ENCODE results near the gene PEX14. TPM values are rescaled to one million over a fixed set of nuclear protein-coding genes. Genes with fewer than 3 reads are reported as not detected.
A peak's percentile ranks its signal among the peaks of the same experiment; 100 is the strongest.
"Not testable (repeated sequence)": the region's sequence is repeated elsewhere in the genome, so short reads cannot be mapped to it uniquely, and the experiment has no call there.

The PEX14 gene, protein sequence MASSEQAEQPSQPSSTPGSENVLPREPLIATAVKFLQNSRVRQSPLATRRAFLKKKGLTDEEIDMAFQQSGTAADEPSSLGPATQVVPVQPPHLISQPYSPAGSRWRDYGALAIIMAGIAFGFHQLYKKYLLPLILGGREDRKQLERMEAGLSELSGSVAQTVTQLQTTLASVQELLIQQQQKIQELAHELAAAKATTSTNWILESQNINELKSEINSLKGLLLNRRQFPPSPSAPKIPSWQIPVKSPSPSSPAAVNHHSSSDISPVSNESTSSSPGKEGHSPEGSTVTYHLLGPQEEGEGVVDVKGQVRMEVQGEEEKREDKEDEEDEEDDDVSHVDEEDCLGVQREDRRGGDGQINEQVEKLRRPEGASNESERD
- polyA plus RNA-seq (2013, experiment 1 of 2; ENCODE audit: insufficient read length): 16.5 TPM
- 18.6 TPM for polyA plus RNA-seq (2013, experiment 2 of 2; ENCODE audit: insufficient read length)

DNA sequence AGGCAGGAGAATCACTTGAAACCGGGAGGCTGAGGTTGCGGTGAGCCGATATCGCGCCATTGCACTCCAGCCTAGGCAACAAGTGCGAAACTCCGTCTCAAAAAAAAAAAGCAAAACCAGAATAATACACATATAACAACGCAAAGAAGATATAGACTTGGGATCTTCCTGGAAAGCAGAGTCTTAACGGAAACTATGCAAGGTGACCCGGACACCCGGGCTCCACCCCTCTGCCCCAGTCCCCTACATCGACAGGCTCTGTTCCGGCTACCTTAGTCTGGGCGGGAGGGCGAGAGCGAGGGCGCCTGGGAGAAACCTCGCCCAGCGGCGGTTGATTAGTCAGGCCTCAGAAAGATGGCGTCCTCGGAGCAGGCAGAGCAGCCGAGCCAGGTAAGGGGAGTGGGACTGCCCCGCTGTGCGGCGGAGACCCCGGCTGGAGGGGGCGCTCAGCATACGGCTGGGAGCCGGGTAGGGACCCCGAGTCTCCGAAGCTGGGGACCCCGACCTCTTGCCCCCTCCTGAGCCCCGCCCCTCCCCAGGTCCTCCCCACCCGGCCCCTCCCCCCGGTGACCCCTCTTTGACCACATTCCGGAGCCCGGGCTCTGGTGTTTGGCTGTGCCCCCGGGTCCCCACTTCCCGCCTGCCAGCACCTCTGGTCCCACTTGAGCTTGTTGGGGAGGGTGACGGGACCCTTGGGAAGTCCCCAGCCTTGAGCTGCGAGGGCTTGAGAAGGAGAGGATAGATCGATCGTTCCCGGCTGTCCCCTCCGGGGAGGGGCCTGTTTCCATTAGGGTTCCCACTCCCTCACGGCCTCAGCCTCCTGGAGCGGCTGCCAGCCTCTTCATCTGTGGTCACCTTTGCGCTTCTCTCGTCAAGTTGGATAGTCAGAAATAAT lies at the start of gene PEX14:
Gene PEX14 (plus strand): TSS at position 338 of the 895 bp plus-strand sequence. CDS start 17 bp downstream, at position 355.
- DNase-seq: peak; percentile 84

GRCh38 chr1:10425826-10426534 lies 48.8 kb upstream of the PEX14 start:
- DNase-seq: not testable (repeated sequence)

DNA sequence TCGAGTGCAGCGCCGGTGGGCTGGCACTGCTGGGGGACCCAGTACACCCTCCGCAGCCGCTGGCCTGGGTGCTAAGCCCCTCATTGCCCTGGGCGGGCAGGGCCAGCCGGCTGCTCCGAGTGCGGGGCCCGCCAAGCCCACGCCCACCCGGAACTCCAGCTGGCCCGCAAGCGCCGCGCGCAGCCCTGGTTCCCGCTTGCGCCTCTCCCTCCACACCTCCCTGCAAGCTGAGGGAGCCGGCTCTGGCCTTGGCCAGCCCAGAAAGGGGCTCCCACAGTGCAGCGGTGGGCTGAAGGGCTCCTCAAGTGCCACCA lies 48.3 kb upstream of the PEX14 start:
- not testable (repeated sequence) for DNase-seq

- no peak for DNase-seq
Observed at GRCh38 chr1:10428984-10429383, 45.8 kb upstream of the PEX14 start.

- DNase-seq: no peak
Observed at GRCh38 chr1:10429868-10430215, 44.9 kb upstream of the PEX14 start.

DNA sequence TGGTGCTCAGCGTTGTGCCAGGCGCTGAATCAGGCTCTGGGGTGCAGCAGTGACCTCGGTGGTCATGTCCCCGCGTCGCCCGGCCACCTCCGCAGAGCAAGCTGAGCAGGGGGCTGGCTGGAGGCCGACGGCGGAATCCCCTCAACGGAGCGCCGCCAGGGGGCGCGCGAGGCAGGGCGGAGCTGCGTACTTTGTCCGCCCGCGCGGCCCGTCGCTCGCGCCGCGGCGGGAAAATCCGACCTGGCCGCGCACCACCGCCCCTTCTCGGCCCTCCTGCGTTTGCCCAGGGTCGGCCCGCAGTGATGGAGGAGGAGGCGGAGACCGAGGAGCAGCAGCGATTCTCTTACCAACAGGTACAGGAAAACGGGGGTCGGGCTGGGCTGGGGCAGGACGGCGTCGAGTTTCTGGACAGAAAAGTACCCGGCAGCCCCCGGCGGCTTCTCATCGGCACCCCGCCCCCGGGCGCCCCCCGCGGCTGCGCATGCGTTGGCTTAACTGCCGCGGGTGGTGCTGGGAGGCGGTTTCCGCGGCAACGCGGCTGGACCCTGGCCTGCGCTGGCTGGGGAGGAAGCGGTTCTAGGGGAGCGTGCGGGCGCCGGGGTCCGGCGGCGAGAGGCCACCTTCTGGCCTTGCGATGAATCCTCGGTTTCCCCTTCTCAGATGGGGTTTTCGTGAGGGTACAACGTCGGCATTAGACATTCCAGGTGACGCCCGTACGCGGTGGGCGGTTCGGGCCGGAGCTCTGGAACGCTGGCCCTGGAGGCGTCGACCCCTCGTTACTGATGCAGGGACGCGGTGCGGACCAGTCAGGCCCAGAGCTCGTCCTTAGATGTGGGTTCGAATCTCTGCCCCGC lies 44.3 kb upstream of the PEX14 start, which contains the start of gene CENPS:
Gene CENPS (plus strand): TSS at position 218 of the 854 bp plus-strand sequence. CDS start 85 bp downstream, at position 303.
- peak; percentile 84 for DNase-seq

GRCh38 chr1:10431070-10431730 lies 43.5 kb upstream of the PEX14 start:
- no peak for DNase-seq

DNA sequence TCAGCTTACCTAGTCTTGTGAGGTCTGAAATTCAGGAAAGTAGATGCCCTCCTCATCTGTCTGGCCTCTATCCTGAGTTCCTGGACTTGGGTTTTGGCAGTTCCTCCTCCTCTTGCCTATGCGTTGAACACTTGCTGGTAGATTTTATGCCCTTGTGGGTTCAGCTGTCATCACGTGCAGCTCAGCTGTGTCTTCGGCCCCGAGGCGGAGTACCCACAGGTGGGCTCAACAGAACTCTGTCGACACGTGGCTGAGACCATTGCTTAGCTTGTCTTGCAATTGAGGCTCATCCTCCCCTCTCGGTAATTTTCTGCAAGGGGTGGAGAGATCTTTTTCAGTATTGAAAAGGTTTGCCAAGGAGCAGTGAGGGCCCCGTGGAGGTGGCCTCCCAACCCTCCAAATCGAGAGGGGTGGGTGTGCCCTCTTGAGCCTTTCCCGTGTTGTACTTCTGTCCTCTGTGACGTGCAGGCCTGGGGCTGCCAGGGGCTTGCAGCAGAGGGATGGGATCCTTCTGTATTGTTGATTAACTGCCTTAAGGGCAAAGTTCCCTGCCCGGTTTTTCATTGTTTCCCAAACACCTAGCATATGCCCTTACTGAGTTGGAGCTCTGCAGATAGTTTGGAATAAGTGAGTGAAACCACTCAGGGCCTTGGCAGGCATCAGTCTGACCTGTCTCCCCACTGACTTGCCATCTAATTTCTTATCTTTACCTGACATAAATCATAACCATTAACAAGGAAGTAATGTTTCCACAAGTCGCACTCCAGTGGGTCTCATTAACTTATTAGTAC lies 41.6 kb upstream of the PEX14 start:
- no peak for DNase-seq

- DNase-seq: no peak
Observed at GRCh38 chr1:10433790-10434189, 41.0 kb upstream of the PEX14 start.

- no peak for DNase-seq
Observed at GRCh38 chr1:10434590-10434989, 40.2 kb upstream of the PEX14 start.

DNA sequence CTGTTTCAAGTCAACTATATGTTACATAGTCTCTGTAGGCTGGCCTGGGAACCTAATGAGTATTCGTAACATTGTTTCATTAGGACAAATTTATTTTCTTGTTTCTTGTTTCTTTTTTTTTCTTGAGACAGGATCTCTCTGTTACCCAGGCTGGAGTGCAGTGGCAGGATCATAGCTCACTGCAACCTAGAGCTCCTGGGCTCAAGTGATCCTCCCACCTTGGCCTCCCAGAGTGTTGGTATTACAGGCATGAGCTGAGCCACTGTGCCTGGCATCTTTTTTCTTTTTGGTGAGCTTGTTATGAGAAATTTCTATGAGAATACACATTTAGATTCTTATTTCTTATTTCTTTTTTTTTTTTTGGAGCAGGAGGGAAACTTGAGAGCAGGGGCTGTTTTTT lies 37.7 kb upstream of the PEX14 start:
- no peak for DNase-seq

- DNase-seq: no peak
Observed at GRCh38 chr1:10438677-10439163, 36.0 kb upstream of the PEX14 start.

GRCh38 chr1:10440305-10440704 lies 34.4 kb upstream of the PEX14 start:
- no peak for DNase-seq

DNA sequence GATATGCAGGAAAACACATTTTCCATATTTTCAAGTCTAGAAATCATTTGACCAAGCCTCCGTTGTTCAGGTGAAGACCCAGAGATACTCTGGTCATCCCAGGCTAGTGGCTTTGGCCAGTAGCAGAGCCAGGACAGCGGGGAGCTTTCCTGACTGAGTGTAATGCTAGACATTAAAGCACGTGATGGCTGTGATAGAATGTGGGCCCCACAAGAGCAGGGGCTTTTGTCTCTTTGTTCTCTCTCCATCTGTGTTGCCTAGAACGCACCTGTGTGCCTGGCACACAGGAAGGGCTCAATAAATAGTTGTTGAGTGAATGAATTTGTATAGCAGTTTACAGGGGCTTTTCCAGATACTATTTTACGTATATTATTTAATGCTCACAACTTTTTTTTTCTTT lies 34.0 kb upstream of the PEX14 start:
- DNase-seq: no peak

DNA sequence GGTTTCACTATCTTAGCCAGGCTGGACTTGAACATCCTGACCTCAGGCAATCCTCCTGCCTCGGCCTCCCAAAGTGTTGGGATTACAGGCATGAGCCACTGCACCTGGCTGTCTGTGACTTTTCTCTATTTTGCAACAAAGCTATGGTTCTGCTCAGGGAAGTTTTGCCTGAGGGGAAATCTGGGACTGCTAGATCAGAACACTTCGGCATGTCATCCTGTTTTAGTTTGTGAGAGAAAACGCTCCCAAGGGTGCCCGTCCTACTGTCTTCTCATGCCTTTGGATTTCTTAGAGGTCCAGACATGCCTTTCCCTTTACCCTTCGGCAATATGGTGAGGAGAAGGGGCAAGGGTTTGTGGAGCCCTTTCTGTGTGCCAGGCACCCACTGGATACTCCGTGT lies 30.5 kb upstream of the PEX14 start:
- DNase-seq: no peak

DNA sequence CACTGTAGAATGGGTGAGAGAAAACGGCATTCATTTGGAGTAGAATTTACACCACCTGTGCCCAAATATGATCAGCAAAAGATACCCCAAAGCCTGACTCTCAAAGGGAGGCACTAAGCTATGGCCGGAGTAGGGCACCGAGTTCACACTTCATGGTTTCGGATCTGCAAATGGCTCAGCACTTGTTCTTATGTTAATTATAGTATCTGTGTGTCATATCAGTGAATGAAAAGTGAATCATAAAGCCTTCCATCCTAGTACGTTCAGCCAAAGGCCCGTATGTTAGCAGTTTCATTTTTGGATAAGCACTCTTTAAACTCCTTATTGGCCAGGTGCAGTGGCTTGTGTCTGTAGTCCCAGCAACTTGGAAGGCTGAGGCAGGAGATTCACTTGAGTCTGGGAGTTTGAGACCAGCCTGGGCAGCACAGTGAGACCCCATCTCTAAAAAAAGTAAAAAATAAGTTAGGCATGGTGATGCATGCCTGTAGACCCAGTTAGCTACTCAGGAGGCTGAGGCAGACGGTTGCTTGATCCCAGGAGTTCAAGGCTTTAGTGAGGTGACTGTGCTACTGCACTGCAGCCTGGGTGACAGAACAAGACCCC lies 29.9 kb upstream of the PEX14 start:
- no peak for DNase-seq

DNA sequence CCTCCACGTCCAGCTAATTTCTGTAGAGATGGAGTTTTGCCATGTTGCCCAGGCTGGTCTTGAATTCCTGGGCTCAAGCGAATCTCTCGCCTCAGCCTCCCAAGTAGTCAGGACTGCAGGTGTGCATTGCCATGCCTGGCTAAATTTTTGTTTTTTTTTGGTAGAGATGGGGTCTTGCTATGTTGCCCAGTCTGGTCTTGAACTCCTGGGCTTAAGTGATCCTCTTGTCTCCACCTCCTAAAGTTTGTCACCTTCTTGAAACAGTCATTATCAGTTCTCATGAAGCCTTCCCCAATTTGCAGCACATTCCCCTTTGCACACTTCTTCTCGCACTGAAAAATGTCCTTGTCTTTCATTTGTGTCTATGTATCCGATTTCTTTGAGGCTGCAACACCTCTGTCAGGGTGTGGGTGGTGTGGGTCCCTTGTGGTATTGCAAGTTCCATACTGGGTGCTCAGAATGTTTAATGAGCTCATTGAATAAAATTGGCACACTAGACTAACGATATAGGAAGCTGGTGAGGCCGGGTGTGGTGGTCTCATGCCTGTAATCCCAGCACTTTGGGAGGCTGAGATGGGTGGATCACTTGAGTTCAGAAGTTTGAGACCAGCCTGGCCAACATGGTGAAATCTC lies 27.8 kb upstream of the PEX14 start:
- DNase-seq: no peak

- no peak for DNase-seq
Observed at GRCh38 chr1:10449751-10450150, 25.0 kb upstream of the PEX14 start, which contains the start of gene CORT. Gene CORT, plus strand, starts transcription at chr1:10450031. Its CDS starts 193 bp downstream, at chr1:10450224.

DNA sequence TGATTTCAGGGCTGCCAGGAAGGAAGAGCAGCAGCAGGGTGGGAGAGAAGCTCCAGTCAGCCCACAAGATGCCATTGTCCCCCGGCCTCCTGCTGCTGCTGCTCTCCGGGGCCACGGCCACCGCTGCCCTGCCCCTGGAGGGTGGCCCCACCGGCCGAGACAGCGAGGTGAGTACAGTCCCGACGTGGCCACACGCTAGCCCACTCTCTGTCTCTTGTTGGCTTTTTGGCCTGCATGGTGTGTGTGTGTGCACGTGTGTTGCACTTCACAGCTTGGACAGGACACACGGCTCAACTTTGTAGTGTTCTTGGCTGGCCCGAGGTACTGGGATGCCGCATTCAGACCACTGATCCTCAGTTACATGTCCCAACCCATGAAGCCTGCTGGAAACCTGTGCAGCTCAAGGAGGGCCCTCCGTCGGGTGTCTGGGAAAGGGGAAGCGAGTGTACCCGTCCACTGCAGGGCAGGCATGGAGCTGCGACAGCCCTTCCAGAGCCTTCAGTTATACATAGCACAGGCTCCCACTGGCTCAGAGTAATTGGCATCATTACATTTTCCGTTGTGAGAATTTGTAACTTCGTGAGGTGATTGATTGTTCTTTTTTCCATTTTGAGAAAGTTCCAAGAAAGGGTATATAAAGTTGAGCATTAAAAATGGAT lies 24.5 kb upstream of the PEX14 start:
- DNase-seq: no peak

Data from fibroblast of skin of abdomen (primary cell).